K562 (cell line): ENCODE results near the gene NAGLU. TPM values are rescaled to one million over a fixed set of nuclear protein-coding genes. Genes with fewer than 3 reads are reported as not detected.

ENCODE experiments used
- BRD9 ChIP-seq: fragments of 450-650 bp; IDR thresholded peaks from 2 replicates; pipeline ENCODE4 v1.6.1; 2018; ENCODE audit warnings: low read depth; ENCODE audit not compliant: partially characterized antibody
- HDGF ChIP-seq: fragments of 450-650 bp; IDR thresholded peaks from 2 replicates; pipeline ENCODE4 v1.6.1; 2016
- MCM3 ChIP-seq: fragments of 450-650 bp; IDR thresholded peaks from 2 replicates; pipeline ENCODE4 v1.6.1; 2016
- MIER1 ChIP-seq: fragments of 450-650 bp; IDR thresholded peaks from 2 replicates; pipeline ENCODE4 v1.6.1; 2016; ENCODE audit warnings: antibody characterized with exemption, mild to moderate bottlenecking, low read depth
- NFE2L1 ChIP-seq: fragments of 450-650 bp; IDR thresholded peaks from 2 replicates; pipeline ENCODE4 v1.6.1; 2016; ENCODE audit warnings: missing genetic modification characterization, low read depth, mild to moderate bottlenecking, missing compliant biosample characterization, moderate library complexity, borderline replicate concordance
- NFIX ChIP-seq: fragments of 250-450 bp; sonication (Bioruptor Pico); IDR thresholded peaks from 2 replicates; pipeline ENCODE4 v1.4.0; 2020; ENCODE audit warnings: low read depth, mild to moderate bottlenecking, moderate library complexity
- PHF8 ChIP-seq: fragments of 200-600 bp; sonication (generic); IDR thresholded peaks from 2 replicates; pipeline ENCODE4 v1.6.1; 2012; ENCODE audit warnings: mixed run types, mild to moderate bottlenecking, inconsistent platforms, low read length, moderate library complexity, borderline replicate concordance
- PKNOX1 ChIP-seq: fragments of 450-650 bp; IDR thresholded peaks from 2 replicates; pipeline ENCODE4 v1.6.1; 2016
- SMAD1 ChIP-seq: fragments of 150-350 bp; IDR thresholded peaks from 2 replicates; pipeline ENCODE4 v1.6.1; 2014; ENCODE audit warnings: low read length, low read depth; ENCODE audit not compliant: partially characterized antibody
- SMARCE1 ChIP-seq: fragments of 450-650 bp; IDR thresholded peaks from 2 replicates; pipeline ENCODE4 v1.7.1; 2016; ENCODE audit warnings: mild to moderate bottlenecking
- ZNF280B ChIP-seq: fragments of 250-450 bp; sonication (Bioruptor Pico); IDR thresholded peaks from 2 replicates; pipeline ENCODE4 v1.5.1; 2021; ENCODE audit warnings: mild to moderate bottlenecking
- ZNF324 ChIP-seq: fragments of 250-450 bp; sonication (Bioruptor Pico); IDR thresholded peaks from 2 replicates; pipeline ENCODE4 v1.4.0; 2020; ENCODE audit warnings: mild to moderate bottlenecking
- polyA plus RNA-seq, 8 experiments: library from polyadenylated mRNA; depleted of rRNA in 4 of 8; stranded (reverse) in 5 of 8; unstranded in 3 of 8; fragments of >200 nt; fragmentation: Nextera tagmentation in 2 of 8; fragmentation: Illumina TruSeq in 1 of 8; extraction: Ambion mirVana in 2 of 8; extraction: Trizol in 1 of 8; gene quantifications; 2 replicates each; pipeline versions ENCODE4 v1.2.1 to v1.2.3, GENCODE V29; 2011 to 2014; ENCODE audit warnings: inconsistent platforms in 1 of 8, missing spikeins in 1 of 8
- total RNA-seq, 7 experiments: library from RNA; depleted of rRNA in 6 of 7; stranded (reverse); fragments of >200 nt in 6 of 7; fragmentation: Illumina TruSeq in 2 of 7; extraction: Trizol in 2 of 7; gene quantifications; 2 replicates each; pipeline versions ENCODE4 v1.2.1 to v1.2.3, GENCODE V29; 2011 to 2021; ENCODE audit warnings: low replicate concordance in 1 of 7
- TF ChIP-seq, protein P1 (sequence below): fragments of 200-800 bp; sonication (Bioruptor generic); IDR thresholded peaks from 2 replicates; pipeline ENCODE4 v1.6.1; 2016; ENCODE audit warnings: missing genetic modification characterization, missing compliant biosample characterization
- TF ChIP-seq, protein P2 (sequence below): fragments of 450-650 bp; formaldehyde crosslinking; IDR thresholded peaks from 2 replicates; pipeline ENCODE4 v1.4.0; 2020; ENCODE audit warnings: mild to moderate bottlenecking, mixed read lengths

The NAGLU gene
- total and polyA plus RNA-seq, 9 of the 15 experiments (the other 6 are each of a cell fraction or from before 2014, with no cell fraction given): 0.04 to 21.5 (median 8.5) TPM

DNA sequence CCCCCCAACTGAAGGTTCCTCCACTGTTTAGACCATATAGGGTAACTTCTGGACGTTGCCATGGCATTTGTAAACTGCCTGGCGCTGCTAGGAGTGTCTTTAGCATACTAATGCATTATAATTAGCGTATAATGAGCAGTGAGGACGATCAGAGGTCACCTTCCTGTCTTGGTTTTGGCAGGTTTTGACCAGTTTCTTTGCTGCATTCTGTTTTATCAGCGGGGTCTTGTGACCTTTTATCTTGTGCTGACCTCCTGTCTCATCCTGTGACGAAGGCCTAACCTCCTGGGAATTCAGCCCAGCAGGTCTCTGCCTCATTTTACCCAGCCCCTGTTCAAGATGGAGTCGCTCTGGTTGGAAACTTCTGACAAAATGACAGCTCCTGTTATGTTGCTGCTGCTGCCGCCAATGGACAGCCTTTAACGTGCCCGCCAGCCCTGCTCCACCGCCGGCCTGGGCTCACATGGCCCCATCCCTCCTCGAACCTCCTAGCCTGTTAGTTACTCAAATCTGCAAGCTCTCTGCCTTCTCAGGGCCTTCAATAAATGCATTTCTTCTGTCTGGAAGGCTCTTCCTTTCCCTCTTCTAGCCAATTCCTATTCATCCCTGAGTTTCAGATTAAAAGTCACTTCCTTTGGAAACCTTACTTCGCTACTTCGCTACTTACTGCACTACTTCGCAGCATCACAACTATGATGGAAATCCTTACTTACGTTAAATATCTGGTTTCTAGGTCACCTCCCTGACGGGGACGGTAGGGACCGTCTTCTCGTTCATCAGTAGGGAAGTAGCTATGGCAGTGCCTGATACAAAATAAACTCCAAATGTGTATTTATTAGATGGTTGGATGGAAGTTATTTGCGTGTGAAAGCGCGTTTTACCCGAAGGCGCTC is 640 bp upstream of the NAGLU start (continued):
- TF ChIP-seq PHF8 (peak; percentile 30; the same call in 1 of the 2 replicates), HDGF (peak; percentile 63; the same call in 1 of the 2 replicates), ZNF324 (peak; percentile 77), MIER1 (no peak), ZNF280B (peak; percentile 87), NFIX (no peak), MCM3 (no peak), SMARCE1 (peak; percentile 37; the same call in 1 of the 2 replicates), NFE2L1 (tag) (peak; percentile 50; the same call in 1 of the 2 replicates), SMAD1 (no peak), BRD9 (peak; percentile 52), PKNOX1 (0 out of 2 replicates have a peak, but pooled peaks have one; percentile 5)
- TF ChIP-seq, protein P1, sequence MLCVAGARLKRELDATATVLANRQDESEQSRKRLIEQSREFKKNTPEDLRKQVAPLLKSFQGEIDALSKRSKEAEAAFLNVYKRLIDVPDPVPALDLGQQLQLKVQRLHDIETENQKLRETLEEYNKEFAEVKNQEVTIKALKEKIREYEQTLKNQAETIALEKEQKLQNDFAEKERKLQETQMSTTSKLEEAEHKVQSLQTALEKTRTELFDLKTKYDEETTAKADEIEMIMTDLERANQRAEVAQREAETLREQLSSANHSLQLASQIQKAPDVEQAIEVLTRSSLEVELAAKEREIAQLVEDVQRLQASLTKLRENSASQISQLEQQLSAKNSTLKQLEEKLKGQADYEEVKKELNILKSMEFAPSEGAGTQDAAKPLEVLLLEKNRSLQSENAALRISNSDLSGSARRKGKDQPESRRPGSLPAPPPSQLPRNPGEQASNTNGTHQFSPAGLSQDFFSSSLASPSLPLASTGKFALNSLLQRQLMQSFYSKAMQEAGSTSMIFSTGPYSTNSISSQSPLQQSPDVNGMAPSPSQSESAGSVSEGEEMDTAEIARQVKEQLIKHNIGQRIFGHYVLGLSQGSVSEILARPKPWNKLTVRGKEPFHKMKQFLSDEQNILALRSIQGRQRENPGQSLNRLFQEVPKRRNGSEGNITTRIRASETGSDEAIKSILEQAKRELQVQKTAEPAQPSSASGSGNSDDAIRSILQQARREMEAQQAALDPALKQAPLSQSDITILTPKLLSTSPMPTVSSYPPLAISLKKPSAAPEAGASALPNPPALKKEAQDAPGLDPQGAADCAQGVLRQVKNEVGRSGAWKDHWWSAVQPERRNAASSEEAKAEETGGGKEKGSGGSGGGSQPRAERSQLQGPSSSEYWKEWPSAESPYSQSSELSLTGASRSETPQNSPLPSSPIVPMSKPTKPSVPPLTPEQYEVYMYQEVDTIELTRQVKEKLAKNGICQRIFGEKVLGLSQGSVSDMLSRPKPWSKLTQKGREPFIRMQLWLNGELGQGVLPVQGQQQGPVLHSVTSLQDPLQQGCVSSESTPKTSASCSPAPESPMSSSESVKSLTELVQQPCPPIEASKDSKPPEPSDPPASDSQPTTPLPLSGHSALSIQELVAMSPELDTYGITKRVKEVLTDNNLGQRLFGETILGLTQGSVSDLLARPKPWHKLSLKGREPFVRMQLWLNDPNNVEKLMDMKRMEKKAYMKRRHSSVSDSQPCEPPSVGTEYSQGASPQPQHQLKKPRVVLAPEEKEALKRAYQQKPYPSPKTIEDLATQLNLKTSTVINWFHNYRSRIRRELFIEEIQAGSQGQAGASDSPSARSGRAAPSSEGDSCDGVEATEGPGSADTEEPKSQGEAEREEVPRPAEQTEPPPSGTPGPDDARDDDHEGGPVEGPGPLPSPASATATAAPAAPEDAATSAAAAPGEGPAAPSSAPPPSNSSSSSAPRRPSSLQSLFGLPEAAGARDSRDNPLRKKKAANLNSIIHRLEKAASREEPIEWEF: peak; percentile 98
- TF ChIP-seq, protein P2, sequence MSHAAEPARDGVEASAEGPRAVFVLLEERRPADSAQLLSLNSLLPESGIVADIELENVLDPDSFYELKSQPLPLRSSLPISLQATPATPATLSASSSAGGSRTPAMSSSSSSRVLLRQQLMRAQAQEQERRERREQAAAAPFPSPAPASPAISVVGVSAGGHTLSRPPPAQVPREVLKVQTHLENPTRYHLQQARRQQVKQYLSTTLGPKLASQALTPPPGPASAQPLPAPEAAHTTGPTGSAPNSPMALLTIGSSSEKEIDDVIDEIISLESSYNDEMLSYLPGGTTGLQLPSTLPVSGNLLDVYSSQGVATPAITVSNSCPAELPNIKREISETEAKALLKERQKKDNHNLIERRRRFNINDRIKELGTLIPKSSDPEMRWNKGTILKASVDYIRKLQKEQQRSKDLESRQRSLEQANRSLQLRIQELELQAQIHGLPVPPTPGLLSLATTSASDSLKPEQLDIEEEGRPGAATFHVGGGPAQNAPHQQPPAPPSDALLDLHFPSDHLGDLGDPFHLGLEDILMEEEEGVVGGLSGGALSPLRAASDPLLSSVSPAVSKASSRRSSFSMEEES (CRISPR knock-in tag): peak; percentile 60
